NB4 (cell line): ENCODE data around the gene VDAC2.

ENCODE experiments used
- DNase-seq: peaks from one replicate; pipeline ENCODE4 v3.0.0; 2010; ENCODE audit warnings: low read depth
- H3K4me3 ChIP-seq: one replicate; pipeline ENCODE4 v1.5.1; 2011; ENCODE audit warnings: mild to moderate bottlenecking, low read depth, low read length, moderate library complexity
- CTCF ChIP-seq: IDR thresholded peaks from one replicate; pipeline ENCODE4 v1.5.1; 2012; ENCODE audit warnings: low read depth, low read length
- MAX ChIP-seq: IDR thresholded peaks from 2 replicates; pipeline ENCODE4 v1.6.1; 2011; ENCODE audit warnings: low read depth, low read length
- MYC ChIP-seq: IDR thresholded peaks from 2 replicates; pipeline ENCODE4 v1.6.1; 2011; ENCODE audit warnings: low read depth, low read length
- POLR2A ChIP-seq: IDR thresholded peaks from 2 replicates; pipeline ENCODE4 v1.6.1; 2011; ENCODE audit warnings: mild to moderate bottlenecking; ENCODE audit not compliant: insufficient read length; ENCODE audit errors: extremely low read depth

Gene VDAC2

GRCh38 chr10:75231672-75232581, 21.3 kb downstream of the VDAC2 start:
- TF ChIP-seq CTCF = no peak
- no peak for TF ChIP-seq MAX
- no peak for TF ChIP-seq MYC
- no peak for TF ChIP-seq POLR2A
- DNase-seq = peak; percentile 25
- no peak overlapping the region for H3K4me3 ChIP-seq

- peak; percentile 48 for DNase-seq
- TF ChIP-seq MYC (no peak), POLR2A (no peak), CTCF (no peak), MAX (no peak)
- peak overlapping the region; percentile 51 for H3K4me3 ChIP-seq
Measured at GRCh38 chr10:75233444-75234016, 22.9 kb downstream of the VDAC2 start.

- TF ChIP-seq MYC = no peak
- TF ChIP-seq MAX = no peak
- no peak for TF ChIP-seq CTCF
- TF ChIP-seq POLR2A = peak; percentile 44
- peak; percentile 97 for DNase-seq
- peak overlapping the region; percentile 68 for H3K4me3 ChIP-seq
Measured at GRCh38 chr10:75234017-75234682, 23.6 kb downstream of the VDAC2 start.

- TF ChIP-seq MYC = no peak
- peak; percentile 5 for TF ChIP-seq POLR2A
- DNase-seq = peak; percentile 71
- H3K4me3 ChIP-seq = peak overlapping the region; percentile 68
Measured at GRCh38 chr10:75234683-75235374, 24.2 kb downstream of the VDAC2 start.

GRCh38 chr10:75235375-75236177, 25.0 kb downstream of the VDAC2 start, which contains the start of gene COMTD1:
Gene COMTD1, minus strand, starts transcription at chr10:75235957. Its CDS starts 29 bp downstream, at chr10:75235928.
- TF ChIP-seq MAX (peak; percentile 91), CTCF (peak; percentile 100), MYC (peak; percentile 92; the same call in 1 of the 2 replicates), POLR2A (peak; percentile 27)
- peak; percentile 96 for DNase-seq
- peak within 1 kb of the TSS; percentile 68 for H3K4me3 ChIP-seq
